Measurements from ENCODE around the gene SFTPB.
"Not testable (repeated sequence)": the region's sequence is repeated elsewhere in the genome, so short reads cannot be mapped to it uniquely, and the experiment has no call there.

SFTPB gene

DNA sequence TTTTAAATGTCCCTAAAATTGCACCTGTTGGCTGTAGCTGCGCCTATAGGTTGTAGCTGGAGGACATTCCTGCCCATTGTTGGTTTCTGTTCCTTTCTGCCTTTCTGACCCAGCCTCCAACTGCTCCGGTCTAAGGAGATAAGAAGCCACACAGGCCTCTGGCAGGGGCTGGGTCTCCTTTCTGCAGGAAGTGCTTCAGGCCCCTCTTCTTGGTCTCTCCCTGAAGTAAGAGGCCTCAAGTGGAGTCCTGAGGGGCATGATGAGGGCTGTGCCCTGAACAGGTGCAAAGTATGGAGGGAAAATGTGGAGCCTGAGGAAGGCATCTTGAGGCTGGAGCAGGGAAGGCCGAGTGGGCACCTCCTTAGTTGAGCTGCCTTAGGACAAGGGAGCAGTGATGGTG is 10.4 kb upstream of the SFTPB start:
- no peak for DNase-seq

DNA sequence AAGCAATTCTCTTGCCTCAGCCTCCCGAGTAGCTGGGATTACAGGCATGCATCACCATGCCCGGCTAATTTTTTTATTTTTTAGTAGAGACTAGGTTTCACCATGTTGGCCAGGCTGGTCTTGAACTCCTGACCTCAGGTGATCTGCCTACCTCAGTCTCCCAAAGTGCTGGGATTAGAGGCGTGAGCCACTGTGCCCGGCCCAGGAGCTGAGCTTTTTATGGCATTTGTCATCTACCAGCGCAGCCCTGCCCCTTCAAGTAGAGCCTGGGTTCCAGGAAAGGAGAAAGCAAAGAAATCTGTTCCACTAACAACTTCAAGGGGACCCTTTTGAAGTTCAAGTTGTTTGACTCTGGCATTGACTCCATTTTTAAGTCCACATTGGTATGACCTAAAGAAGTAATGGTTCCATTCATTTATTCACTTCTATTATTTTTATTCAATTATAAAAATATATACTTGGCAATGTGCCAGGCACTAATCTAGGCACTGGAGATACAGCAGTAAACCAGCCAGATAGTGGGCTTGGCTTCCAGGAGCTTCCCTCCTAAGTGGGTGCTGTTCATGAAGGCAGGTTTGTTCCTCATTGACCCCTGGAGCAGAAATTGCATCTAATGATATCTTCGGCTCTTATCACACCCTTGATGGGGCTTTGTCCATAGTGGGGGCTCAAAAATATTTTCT is 8.0 kb upstream of the SFTPB start:
- no peak for DNase-seq

DNA sequence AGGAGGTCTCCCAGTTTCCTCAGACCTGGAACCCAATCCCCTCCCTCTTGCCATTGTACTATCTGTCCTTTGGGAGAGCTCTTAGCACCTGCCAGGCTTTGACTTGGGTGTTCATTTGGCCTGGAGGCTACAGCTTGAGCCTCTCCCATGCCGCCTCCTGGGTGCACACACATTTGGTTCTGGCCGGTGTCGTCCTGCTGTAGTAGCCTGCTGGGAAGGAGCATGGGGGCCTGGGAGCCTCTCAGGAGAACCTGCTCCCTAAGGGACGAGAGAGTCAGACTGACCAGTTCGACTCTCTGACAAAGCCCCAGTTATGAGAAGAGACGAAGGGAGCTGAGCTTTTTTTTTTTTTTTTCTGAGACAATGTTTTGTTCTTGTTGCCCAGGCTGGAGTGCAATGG is 7.4 kb upstream of the SFTPB start:
- no peak for DNase-seq

DNA sequence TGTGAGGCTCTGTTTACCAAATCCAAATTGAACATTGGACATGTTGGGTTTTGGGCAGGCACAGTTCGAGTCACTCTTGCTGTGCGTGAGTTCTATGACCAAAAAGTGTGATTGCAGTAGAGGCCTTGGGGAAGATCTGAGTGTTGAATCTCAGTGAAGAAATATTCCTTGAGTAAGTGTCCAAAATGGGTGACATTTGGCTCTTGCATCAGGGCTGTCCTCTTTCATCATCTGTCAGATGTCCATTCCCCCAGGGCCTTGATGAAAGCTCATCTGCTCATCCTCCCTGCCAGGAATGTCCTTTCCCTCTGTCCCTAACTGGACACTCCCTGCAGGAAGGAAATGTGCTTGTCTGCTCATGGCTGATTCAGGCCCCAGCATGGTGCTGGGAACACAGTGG is 6.4 kb upstream of the SFTPB start:
- DNase-seq = no peak

DNA sequence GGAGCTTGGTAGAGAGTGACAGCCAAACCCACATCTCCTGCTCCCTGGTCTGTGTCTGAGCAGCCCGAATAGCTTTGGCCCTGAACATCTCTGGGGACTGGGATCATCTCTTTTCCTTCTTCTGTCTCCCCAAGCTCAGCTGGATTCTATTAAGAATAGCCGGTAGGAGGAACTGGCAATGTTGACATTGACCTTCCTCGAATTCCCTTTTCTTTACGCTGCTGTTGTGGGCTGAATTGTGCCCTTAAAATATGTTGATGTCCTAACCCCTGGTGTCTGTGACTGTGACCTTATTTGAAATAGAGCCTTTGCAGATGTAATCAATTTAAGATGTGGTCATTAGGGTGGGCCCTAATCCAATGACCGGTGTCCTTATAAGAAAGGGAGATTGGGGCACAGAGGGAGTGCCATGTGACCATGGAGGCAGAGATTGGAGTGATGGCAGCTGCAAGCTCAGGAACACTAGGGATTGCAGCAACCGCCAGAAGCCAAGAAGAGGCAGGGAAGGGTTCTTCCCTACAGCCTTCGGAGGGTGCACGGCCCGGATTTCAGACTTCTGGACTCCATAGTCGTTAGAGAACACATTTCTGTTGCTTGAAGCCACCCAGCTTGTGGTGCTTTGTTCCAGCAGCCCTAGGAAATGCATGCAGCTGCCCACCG is 5.8 kb upstream of the SFTPB start:
- DNase-seq = no peak

DNA sequence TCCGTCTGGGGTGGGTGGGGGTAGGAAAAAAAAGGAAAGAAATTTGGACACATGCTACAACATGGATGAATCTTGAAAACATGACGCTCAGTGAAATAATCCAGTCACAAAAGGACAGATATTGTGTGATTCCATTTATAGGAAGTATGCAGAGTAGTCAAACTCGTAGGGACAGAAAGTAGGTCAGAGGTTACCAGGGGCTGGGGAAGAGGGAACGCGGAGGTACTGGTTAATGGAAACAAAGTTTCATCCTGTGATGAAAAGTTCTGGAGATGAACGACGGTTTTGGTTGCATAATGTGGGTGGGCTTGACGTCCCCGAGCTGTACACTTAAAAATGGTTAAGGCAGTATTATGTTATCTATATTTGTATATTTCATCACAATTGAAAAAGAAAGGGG is 4.5 kb upstream of the SFTPB start:
- DNase-seq = no peak

DNA sequence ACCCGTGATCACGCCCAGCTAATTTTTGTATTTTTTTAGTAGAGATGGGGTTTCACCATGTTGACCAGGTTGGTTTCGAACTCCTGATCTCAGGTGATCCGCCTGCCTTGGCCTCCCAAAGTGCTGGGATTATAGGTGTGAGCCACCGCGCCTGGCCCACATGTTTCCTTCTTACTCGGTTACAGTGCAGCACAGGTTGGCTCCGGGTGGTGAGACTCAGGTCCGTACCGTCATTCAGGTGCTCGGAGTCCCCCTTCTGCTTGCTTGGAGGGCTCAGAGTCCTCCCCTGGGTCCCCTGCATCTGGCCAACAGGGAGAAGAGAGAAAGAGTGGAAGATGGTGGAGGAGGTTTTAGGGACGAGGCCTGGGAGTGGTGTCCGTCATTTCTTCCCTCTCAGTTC is 2.4 kb upstream of the SFTPB start:
- DNase-seq = not testable (repeated sequence)

DNA sequence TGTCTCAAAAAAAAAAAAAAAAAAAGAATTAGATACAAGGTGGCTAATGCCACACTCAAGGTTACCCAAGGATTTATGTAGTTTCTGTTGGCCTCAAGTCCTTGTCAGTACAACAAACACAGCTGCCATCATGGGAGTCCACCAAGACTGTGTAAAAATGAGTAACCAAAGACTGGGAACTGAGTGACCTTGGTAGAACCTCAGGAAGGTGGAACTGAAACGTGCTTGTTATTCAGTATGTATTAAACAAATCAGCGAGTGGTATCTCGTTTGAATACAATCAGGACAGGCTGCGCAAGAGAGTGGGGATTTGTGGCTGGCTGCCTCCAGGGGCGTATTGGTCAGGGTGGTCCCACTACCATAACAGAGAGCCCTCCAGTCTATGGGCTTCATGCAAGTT is 1.6 kb upstream of the SFTPB start:
- DNase-seq = no peak

DNA sequence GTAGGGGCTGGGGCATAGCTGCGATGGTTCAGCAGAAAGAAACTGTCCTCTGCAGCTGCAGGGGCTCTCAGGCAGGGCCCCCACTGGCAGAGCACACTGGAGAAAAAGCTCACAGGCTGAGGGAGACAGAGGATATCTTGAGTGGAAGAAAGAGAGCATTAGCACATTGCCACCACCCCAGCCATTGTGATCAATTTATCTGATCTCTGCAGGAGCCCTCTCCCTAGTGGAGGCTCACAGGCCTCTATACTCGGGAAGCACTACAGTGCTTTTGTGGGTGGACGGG is 801 bp upstream of the SFTPB start:
- no peak for DNase-seq

DNA sequence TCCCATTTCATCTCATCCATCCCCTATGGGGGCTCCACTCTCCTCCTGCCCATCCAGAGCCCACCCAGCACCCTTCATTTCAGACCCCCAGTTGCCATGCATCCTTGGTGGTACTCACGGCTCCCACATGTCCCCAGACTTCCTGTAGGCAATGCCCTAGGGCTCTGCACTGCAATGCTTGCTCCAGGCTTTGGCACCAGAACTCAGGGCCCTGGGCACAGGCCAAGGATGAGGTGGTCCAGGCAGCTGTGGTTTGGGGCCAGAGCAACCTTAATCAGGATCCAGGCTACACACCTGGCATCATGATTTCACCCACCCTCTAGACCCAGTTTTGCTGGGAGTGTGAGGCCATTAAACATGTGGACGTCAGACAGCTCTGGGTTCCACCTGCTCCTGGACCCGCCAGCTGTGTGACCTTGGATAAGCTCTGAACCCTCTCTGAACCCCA is 414 bp downstream of the SFTPB start:
- no peak for DNase-seq

DNA sequence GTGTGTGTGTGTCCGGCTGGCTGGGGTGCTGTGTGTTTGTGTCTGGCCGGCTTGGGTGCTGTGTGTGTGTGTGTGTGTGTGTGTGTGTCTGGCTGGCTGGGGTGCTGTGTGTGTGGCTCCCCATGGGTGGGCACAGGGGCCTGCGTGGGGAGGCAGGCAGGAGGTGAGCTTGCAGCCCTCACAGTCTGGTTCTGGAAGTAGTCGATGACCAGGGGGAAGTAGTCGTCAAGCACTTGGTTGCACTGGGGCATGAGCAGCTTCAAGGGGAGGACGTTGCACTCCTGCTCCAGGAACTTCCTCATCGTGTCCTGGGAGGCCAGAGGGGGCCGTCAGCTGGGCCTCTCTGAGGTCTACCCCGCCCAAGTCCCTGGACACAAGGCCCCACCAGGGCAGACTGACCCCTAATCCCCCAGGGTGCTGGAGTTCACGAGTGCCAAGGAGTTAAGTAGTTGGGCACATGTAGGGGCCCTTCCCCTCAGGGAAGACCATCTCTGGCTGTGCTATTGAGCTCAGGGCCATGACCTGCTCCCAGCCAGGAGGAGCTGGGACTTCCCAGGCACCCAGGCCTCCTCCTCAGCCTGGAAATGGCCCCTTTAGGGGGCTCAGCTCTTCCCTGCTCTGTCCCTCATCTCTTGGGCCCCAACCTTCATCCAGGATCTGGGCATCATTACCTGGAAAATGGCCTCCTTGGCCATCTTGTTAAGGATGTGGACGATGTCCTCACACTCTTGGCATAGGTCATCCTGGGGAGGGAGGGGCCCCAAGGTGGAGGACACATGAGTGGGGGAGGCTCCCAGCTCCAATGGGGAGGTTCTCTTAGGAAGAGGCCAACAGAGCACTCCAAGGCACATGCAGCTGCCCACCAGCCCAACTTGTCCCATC is 1.3 kb downstream of the SFTPB start:
- DNase-seq = peak in 9 of 51 donors; percentile 14 to 42 (median 21)

DNA sequence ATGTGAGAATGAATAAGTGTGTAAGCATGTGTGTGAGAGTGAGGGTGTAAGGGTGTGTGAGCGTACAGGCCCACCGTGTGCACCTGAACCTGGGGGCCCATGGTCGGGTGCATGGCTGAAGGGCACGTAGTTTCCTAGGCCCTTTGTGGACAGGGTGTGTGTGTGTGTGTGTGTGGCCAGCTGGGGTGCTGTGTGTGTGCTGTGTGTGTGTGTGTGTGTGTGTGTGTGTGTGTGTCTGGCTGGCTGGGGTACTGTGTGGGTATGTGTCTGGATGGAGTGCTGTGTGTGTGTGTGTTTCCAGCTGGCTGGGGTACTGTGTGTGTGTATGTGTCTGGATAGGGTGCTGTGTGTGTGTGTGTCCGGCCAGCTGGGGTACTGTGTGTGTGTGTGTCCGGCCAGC is 2.0 kb downstream of the SFTPB start:
- DNase-seq = no peak

DNA sequence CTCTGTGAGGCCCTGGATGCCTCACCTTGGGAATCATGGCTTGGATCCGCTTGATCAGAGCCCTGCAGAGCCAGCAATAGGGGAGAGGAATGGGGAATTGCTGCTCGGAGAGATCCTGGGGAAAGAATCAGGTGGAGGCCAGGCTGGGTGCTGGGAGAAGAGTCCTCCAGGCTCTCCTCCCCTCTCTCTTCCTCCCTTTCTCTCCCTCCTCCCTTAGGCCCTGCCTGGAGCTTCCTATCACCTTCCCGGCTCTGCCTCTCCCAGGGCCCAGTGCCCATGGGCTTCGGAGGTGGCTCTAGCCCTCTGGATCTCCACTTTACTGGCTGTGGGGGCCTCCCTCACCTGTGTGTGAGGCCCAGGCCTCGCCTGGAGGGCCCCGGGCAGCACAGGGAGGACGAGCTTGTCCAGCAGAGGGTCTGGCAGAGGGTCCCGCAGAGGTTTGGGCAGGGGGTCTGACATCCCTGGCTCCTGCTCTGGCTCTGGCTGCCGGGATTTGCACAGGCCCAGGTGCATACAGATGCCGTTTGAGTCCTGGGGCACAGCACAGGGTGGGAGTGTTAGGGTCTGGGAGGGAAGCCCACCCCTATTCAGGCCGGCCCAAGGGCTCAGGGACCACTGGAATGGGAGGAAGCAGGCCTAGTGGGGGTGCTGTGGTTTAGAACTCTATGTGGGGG is 2.6 kb downstream of the SFTPB start:
- no peak for DNase-seq

DNA sequence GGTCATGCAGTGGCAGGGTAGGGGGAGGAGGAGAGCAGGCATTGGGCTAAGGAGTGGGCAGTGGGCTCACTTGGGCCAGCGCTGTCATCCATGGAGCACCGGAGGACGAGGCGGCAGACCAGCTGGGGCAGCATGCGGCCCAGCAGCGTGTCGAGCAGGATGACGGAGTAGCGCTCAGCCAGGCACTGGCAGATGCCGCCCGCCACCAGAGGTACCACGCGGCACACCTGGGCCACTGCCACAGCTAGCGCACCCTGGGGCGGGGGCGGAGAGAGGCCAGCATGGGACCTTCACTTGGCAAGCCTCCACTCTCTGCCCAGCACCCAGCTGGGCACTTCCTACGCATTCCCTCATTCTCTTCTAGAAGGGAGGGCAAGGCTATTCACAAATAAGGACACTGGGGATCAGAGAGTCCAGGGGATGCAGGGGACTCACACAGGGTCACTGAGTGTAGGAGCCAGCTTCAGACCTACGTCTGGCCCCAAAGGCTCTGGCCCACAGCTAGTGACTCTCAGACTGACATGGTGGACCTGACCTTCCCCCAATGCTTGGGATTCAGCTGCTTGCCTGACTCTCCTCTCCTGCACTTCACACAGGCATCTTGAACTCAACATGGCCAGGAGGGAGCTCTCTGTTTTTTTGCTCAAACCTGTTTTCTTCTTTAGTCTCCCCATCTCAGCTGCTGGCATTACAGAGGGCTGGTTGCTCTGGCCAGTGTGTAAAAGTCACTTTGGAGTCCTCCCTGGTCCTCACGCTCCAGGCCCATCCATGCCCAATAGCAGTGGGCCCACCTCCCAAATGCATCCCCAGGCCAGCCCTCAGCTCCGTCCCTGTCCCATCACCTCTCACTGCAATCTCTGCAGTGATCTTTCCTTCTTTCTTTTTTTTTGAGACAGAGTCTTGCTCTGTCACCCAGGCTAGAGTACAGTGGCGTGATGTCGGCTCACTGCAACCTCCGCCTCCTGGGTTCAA is 4.1 kb downstream of the SFTPB start:
- no peak for DNase-seq

DNA sequence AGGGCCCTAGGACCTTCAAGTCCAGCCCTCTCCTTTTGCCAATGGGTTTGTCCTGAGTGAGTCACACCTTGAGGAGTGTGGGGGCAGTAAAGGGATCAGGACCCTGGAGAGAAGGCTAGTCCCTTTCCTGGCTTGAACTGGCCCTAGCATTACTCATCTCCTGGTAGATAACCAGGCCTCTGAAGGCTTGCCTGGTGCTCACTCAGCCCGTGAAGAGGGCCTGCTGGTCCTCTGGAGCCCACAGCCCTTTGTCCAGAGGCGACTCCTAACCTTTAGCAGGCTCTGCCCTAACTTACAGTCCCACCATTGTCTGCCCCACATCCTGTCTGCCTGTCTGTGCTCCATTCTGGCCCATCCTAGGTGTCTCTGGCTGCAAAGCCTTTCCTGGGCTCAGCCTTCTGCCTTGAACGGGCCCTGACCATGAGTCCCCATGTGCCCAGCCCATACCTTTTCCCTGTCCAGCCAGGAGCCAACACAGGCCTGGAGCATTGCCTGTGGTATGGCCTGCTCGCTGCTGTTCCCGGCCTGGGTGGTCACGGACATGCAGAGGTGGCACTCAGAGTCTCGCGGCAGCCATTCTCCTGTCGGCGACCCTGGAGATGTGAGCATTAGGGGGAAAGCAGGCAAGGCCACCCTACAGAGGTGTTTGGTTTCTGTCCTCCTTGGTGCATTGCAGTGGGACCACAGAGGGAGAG is 5.0 kb downstream of the SFTPB start:
- DNase-seq = peak in 1 of 51 donors; percentile 26

DNA sequence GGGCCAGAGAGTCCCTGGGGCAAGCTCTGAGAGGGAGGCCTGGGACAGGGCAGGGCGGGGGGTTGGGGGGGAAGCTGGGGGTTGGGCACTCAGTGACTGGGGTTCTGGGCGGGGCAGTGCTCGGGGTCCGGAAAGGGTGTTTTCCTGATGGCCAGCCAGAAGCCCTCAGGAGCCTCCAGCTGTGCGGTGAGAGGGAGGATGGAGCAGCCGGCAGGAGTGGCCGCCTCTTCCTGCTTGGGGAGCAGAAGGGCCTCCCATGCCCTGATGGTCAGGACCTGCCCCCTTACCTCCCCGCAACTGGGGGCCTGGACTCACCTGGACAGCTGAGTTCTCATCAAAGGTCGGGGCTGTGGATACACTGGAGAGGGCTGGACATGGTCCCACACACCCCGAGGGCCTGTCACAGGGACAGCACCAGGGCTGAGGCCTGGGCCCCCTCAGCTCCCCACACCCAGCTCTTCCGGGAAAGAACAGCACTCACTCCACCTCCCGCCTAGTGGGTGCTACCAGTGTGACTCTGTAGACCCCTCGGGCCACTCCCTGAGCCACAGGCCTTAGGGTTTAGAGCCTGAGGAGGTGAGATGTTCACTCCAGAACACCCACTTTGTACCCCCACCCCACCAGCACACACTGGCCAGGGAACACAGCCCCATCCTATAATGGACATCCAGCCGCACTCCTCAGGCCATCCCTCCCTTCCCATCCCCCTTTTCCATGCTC is 6.7 kb downstream of the SFTPB start:
- DNase-seq = no peak

DNA sequence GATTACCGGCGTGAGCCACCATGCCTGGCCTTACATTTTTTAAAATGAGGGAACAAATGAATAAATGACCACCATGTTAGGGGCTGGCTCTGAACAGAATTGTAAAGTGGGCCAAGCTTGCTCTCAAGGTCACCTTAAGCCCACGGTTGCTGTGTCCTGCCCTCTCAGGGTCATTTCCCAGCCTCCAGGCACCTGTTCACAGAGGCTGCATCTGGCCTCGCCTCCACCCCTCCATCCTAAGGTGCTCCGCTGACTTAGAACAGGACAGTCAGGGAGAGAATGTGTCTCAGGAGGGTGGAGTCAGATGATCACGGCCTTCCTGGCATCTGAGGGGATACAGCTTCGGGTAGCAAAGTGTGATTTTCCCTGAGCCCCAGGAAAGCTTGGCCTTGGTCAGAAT is 7.3 kb downstream of the SFTPB start:
- no peak for DNase-seq

DNA sequence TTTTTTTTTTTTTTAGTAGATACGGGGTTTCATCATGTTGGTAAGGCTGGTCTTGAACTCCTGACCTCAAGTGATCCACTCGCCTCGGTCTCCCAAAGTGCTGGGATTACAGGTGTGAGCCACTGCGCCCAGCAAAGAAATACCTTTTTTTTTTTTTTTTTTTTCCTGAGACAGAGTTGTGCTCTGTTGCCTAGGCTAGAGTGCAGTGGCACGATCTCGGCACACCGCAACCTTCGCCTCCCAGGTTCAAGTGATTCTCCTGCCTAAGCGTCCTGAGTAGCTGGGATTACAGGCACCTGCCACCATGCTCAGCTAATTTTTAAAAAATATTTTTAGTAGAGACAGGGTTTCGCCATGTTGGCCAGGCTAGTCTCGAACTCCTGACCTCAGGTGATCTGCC is 7.7 kb downstream of the SFTPB start:
- DNase-seq = not testable (repeated sequence)

DNA sequence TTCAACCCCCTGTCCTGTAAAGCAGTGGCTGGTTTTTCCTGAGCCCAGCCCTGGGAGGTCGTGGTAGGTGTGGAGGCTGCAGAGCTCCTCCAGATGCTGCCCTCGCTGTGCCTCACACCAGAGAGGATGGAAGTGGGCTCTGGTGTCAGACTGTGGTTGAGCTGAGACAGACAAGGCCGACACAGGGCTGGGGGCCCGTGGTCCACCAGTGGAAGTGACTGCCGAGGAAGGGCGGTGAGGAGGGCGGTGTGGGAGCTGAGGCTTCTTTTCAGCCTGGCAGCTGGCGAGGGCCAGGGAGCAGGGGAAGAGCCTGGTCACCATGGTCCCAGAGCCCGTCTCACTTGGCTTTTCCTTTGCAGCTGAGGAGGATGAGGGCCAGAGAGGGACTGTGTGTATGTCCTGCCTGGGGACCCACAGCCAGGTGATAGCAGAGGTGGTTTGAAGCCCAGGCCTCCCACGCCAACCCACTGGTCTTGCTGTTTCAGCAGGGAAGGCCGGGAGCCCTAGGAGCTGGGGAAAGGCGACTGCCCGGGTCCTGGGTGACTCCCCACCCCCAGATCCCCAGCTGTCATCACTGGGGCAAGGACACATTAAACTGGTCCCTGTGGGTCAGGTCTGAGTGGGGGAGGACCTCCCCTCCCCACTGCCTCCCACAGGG is 8.5 kb downstream of the SFTPB start:
- DNase-seq = no peak
